DMS153 (cell line): Measurements from ENCODE around the gene RPTOR.

Experiments
- DNase-seq: peaks from one replicate; lab custom pipeline; 2025; lab: John Stamatoyannopoulos, UW

RPTOR gene

GRCh38 chr17:80666867-80667266, 122.2 kb downstream of the RPTOR start:
- DNase-seq = no peak

- no peak for DNase-seq
Observed at GRCh38 chr17:80667462-80668277, 123.0 kb downstream of the RPTOR start.

- DNase-seq = no peak
Observed at GRCh38 chr17:80668375-80669148, 123.9 kb downstream of the RPTOR start.

- DNase-seq = peak; percentile 74
Observed at GRCh38 chr17:80671039-80671824, 126.6 kb downstream of the RPTOR start.

- no peak for DNase-seq
Observed at GRCh38 chr17:80671825-80672110, 127.1 kb downstream of the RPTOR start.

GRCh38 chr17:80673152-80673920, 128.7 kb downstream of the RPTOR start:
- DNase-seq = no peak

- no peak for DNase-seq
Observed at GRCh38 chr17:80675438-80676095, 130.9 kb downstream of the RPTOR start.

GRCh38 chr17:80676096-80676466, 131.4 kb downstream of the RPTOR start:
- DNase-seq = no peak

GRCh38 chr17:80676564-80676963, 131.9 kb downstream of the RPTOR start:
- DNase-seq = no peak

GRCh38 chr17:80677214-80677756, 132.6 kb downstream of the RPTOR start:
- DNase-seq = no peak

GRCh38 chr17:80679816-80680215, 135.2 kb downstream of the RPTOR start:
- DNase-seq = no peak

- no peak for DNase-seq
Observed at GRCh38 chr17:80681215-80681614, 136.6 kb downstream of the RPTOR start.

GRCh38 chr17:80682372-80682771, 137.7 kb downstream of the RPTOR start:
- DNase-seq = no peak

- DNase-seq = no peak
Observed at GRCh38 chr17:80683625-80684104, 139.0 kb downstream of the RPTOR start.

- no peak for DNase-seq
Observed at GRCh38 chr17:80687839-80688238, 143.2 kb downstream of the RPTOR start.

- DNase-seq = no peak
Observed at GRCh38 chr17:80689129-80689619, 144.5 kb downstream of the RPTOR start.

- DNase-seq = no peak
Observed at GRCh38 chr17:80691784-80692183, 147.1 kb downstream of the RPTOR start.

GRCh38 chr17:80692931-80693467, 148.4 kb downstream of the RPTOR start:
- DNase-seq = no peak

GRCh38 chr17:80693511-80693910, 148.9 kb downstream of the RPTOR start:
- no peak for DNase-seq
